WERI-Rb-1 (cell line): Measurements from ENCODE around the gene SHROOM3.

ENCODE experiments used
- DNase-seq: peaks from one replicate; pipeline ENCODE4 v3.0.0-alpha.2; 2020
- H3K27ac ChIP-seq: fragments of 250-450 bp; sonication (Bioruptor Pico); 2 replicates; pipeline ENCODE4 v1.5.1; 2020; ENCODE audit warnings: mild to moderate bottlenecking, moderate library complexity
- H3K27me3 ChIP-seq: fragments of 250-450 bp; sonication (Bioruptor Pico); 2 replicates; pipeline ENCODE4 v1.5.1; 2021; ENCODE audit warnings: mild to moderate bottlenecking, low read depth, moderate library complexity; ENCODE audit not compliant: insufficient read depth, severe bottlenecking
- H3K36me3 ChIP-seq: fragments of 250-450 bp; sonication (Bioruptor Pico); 2 replicates; pipeline ENCODE4 v1.5.1; 2020; ENCODE audit warnings: mild to moderate bottlenecking, moderate library complexity
- H3K4me3 ChIP-seq: 2 replicates; pipeline ENCODE4 v1.5.1; 2011; ENCODE audit warnings: low read depth, mild to moderate bottlenecking, control low read depth, low read length
- H3K9me3 ChIP-seq: fragments of 250-450 bp; sonication (Bioruptor Pico); 2 replicates; pipeline ENCODE4 v1.5.1; 2021; ENCODE audit warnings: mild to moderate bottlenecking, moderate library complexity; ENCODE audit not compliant: severe bottlenecking
- CTCF ChIP-seq: IDR thresholded peaks from 2 replicates; pipeline ENCODE4 v1.5.1; 2011; ENCODE audit warnings: low read depth, mild to moderate bottlenecking, control low read depth, inconsistent platforms, low read length

SHROOM3 gene

GRCh38 chr4:76569225-76569624, 134.2 kb downstream of the SHROOM3 start:
- no peaks in the 10 kb centered on the region for H3K9me3 ChIP-seq
- H3K27me3 ChIP-seq, result no peaks in the 10 kb centered on the region
- H3K4me3 ChIP-seq, result no peak overlapping the region
- DNase-seq, result no peak
- no peaks in the 10 kb centered on the region for H3K36me3 ChIP-seq
- H3K27ac ChIP-seq, result no peak overlapping the region
- TF ChIP-seq CTCF, result no peak

- no peak for TF ChIP-seq CTCF
Measured at GRCh38 chr4:76569706-76570105, 134.7 kb downstream of the SHROOM3 start.

GRCh38 chr4:76570141-76570973, 135.3 kb downstream of the SHROOM3 start:
- no peak for TF ChIP-seq CTCF
- Histone ChIP-seq H3K4me3 (no peak overlapping the region), H3K9me3 (no peaks in the 10 kb centered on the region), H3K36me3 (no peaks in the 10 kb centered on the region), H3K27me3 (no peaks in the 10 kb centered on the region), H3K27ac (no peak overlapping the region)
- DNase-seq, result no peak

More at GRCh38 chr4:76569706-76570105, 134.7 kb downstream of the SHROOM3 start:
- DNase-seq, result no peak
- Histone ChIP-seq H3K9me3 (no peaks in the 10 kb centered on the region), H3K27ac (no peak overlapping the region), H3K27me3 (no peaks in the 10 kb centered on the region), H3K4me3 (no peak overlapping the region), H3K36me3 (no peaks in the 10 kb centered on the region)

- Histone ChIP-seq H3K27me3 (no peaks in the 10 kb centered on the region), H3K27ac (no peak overlapping the region), H3K36me3 (no peaks in the 10 kb centered on the region), H3K4me3 (no peak overlapping the region), H3K9me3 (no peaks in the 10 kb centered on the region)
- TF ChIP-seq CTCF, result no peak
- no peak for DNase-seq
Measured at GRCh38 chr4:76571274-76571673, 136.2 kb downstream of the SHROOM3 start.

GRCh38 chr4:76572224-76572623, 137.2 kb downstream of the SHROOM3 start:
- H3K9me3 ChIP-seq, result no peaks in the 10 kb centered on the region
- no peak for DNase-seq
- no peaks in the 10 kb centered on the region for H3K36me3 ChIP-seq
- no peak overlapping the region for H3K27ac ChIP-seq
- TF ChIP-seq CTCF, result no peak
- H3K4me3 ChIP-seq, result no peak overlapping the region
- no peaks in the 10 kb centered on the region for H3K27me3 ChIP-seq

- no peak overlapping the region for H3K27ac ChIP-seq
- H3K4me3 ChIP-seq, result no peak overlapping the region
- no peak for TF ChIP-seq CTCF
- no peaks in the 10 kb centered on the region for H3K27me3 ChIP-seq
- no peaks in the 10 kb centered on the region for H3K36me3 ChIP-seq
- DNase-seq, result no peak
- no peaks in the 10 kb centered on the region for H3K9me3 ChIP-seq
Measured at GRCh38 chr4:76576824-76577223, 141.8 kb downstream of the SHROOM3 start.
